HG02970 (cell line): ENCODE measurements around the gene LINC01488.

Source experiments
- ATAC-seq: cut with Tn5 transposase; IDR thresholded peaks from one replicate; pipeline ENCODE4 v1.9.1; 2021; ENCODE audit warnings: mild to moderate bottlenecking, moderate library complexity, moderate number of reproducible peaks; ENCODE audit not compliant: unreplicated experiment, low FRiP score

Gene LINC01488

DNA sequence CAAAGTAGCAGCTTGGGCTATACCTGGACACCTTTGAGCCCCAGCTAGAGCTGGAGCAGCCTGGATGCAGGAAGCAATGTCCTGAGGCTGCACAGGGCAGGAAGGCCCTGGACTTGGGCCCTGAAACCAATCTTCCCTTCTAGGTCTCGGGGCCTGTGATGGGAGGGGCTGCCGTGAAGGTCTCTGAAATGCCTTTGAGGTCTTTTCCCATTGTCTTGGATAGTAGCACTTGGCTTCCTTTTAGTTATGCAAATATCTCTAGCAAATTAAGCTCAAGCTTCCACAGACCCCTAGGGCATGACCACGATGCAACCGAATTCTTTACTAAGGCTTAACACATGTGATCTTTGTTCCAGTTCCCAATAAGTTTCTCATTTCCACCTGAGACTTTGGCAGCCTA, 40.0 kb downstream of the LINC01488 start:
- no peak for ATAC-seq

GRCh38 chr11:69523453-69523852, 42.0 kb downstream of the LINC01488 start:
- no peak for ATAC-seq

- ATAC-seq = no peak
Observed at GRCh38 chr11:69524291-69524882, 42.9 kb downstream of the LINC01488 start.

DNA sequence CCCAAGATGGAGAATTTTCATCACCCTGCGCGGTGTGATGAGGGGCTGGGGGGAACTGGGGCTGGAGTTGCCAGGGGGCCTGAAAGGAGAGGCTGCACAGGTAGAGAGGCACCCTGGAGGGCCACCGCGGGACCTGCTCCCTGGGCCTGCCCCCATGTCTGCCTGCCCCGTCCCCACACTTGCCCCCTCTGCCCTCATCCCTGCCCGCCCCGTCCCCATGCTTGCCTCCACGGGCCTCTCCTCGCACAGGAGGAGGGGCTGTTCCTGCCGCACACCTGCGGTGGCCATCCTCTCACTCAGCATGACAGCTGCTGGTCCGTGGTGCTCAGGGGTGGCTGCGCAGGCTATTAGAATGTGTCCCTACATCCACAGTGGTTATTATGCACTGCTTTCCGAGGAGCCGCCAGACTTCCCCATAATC, 43.5 kb downstream of the LINC01488 start:
- ATAC-seq = no peak

DNA sequence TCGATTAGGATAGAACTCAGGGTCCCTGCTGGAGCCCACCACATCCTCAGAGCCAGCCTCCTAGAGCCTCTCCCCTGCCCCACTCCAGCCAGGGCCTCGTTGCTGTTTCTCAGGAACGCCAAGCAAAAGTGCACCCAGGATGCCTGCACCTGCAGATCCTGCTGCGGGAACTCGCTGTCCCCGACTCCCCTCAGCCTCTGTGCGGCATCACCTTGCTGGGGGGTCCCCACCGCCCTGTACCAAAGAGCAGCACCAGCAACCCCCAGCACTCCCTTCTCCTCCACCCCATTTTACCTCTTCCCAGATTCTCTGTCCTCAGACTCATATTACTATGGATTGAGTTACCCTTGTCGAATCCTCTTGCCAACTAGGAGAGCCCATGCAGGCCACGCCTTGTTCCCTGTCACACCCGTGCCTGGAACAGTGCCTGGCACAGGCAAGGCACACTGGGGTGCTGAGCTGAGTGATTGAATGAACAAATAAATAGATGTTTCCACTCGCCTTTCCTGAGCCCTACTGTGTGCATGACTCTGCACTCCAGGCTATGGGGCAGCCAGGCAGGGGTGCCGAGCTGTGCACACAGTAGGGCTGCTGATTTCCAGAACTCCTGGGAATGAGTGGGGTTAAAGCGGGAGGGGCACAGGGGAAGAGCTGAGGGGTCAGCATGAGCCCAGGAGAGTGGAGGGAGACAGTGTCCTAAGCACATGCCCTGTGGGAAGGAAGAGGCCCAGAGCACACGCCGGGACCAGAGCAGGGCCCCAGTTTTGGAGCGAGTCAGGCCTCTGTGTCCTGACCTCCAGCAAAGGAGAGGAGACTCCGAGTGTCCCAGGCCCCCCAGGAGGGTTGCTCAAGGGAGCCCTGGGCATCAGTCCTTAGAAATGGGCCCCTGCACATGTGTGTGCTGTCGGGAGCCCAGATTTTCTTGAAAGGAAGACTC, 44.3 kb downstream of the LINC01488 start:
- no peak for ATAC-seq

DNA sequence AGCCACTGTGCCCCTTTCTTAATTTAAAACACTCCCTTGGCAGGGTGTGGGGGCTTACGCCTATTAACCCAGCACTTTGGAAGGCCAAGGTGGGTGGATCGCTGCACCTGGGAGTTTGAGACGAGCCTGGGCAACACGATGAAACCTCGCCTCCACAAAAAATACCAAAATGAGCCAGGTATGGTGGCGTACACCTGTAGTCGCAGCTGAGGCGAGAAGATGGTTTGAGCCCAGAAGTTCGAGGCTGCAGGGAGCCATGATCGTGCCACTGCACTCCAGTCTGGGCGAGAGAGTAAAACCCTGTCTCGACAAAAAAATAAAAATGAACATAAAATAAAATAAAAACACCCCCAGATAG, 45.0 kb downstream of the LINC01488 start:
- no peak for ATAC-seq

GRCh38 chr11:69529001-69529400, 47.5 kb downstream of the LINC01488 start:
- no peak for ATAC-seq

GRCh38 chr11:69530278-69531070, 49.0 kb downstream of the LINC01488 start:
- ATAC-seq = no peak

GRCh38 chr11:69531071-69531716, 49.7 kb downstream of the LINC01488 start:
- no peak for ATAC-seq

GRCh38 chr11:69531717-69532088, 50.2 kb downstream of the LINC01488 start:
- ATAC-seq = no peak

DNA sequence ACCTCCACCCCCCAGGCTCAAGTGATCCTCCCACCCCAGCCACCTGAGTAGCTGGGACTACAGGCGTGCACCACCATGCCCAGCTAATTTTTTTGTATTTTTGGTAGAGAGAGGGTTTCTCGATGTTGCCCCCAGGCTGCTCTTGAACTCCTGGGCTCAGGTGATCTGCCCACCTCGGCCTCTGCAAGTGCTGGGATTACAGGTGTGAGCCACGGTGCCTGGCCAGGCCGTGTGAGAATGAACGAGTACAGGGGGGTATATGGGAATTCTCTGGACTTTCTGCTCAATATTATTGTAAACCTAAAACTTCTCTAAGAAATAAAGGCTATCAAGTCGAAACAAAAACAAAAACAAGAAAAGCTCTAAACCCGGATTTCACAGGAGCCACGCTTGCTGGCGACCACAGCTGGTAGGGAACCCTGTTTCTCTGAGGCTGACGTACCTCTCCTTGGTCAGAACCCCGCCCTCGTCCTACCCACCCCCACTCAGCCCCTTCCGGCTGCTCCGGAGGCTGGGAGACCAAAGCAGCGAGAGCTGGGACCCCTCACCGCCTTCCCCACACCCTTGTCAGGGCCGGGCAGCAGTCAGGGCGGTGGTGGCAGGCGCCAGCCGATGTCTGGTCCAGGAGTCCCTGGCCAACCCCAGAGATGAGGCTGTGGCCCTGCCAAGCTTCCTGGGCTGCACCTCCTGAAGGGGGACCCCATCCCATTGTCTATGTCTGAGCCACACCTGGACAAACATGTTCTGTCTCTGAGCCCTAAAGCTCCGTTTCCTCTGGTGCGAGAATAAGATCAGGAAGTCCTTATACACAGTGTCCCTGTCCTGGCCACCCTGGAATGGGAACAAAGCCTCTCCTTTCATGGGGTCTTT, 52.1 kb downstream of the LINC01488 start:
- no peak for ATAC-seq

DNA sequence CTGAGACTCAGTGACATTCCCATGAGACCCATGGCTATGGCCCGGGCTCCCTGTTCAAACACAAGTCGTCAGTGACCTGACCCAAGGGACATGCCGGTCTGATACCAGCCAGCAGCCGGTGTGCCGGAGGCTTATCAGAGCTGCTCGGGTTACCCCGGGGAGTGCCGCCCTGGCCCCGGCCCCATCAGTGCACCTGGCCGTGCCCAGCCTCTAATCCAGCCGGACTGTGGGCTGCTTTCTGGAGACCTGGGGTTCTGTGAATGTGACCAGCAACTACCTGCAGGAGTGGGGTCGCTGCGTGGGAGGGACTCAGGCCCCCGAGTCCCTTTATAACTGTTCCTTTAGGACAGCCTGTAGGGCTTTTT, 52.7 kb downstream of the LINC01488 start:
- ATAC-seq = no peak

DNA sequence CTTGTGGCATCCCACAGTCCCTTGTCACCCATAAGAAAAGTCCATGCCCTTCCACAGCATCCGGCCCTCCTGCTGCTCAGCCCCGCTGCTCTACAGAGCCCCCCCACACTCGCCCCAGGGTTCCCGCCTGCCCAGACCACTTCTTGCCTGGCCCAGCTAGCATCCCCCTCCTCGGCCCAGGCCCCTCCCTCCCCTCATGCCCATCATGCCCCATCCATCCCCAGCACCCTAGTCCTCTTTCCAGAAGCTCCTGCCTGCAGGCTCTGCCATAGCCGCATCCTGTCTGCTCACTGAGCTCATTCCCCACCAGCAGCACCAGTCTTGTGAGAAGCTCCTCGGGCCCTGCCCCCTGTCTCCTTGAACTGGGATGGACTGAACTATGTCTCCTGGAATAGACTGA, 54.4 kb downstream of the LINC01488 start:
- ATAC-seq = no peak

DNA sequence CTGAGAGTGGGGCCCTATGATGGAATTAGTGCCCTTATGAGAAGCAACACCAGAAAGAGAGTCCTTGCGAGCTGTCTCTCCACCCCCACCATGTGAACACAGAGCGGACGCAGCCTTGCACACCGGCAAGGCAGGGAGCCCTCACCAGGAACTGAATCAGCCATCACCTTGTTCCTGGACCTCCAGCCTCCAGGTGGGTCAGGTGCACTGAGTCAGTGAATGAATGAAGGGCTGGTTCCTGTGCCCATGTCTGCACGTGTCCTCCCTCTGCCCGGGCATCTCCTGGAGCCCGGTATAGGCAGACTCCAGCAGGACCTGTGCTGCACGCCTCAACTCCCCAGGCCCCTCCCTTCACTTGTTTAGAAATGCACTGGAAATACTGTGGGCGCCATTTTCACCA, 54.9 kb downstream of the LINC01488 start:
- no peak for ATAC-seq

GRCh38 chr11:69537126-69537525, 55.7 kb downstream of the LINC01488 start:
- ATAC-seq = no peak

- ATAC-seq = no peak
Observed at GRCh38 chr11:69537855-69538640, 56.6 kb downstream of the LINC01488 start.

DNA sequence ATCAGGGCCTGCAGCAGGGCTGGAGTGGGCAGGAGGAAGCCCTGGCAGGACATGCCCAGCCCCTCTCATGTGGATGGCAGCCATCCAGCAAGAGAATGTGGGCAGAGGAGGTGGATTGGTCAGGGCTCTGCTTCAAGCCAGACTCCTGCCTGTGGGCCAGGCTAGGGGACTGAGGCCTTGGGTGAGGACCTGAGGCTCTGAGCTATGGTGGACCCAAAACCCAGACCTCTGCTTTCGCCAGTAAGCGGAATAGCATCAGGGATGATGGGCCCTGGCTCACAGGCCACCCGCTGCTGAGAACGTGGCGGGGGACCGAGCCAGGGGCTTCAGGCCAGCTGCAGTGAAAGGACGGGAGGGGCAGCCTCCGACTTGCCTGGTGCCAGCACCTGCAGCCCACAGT, 57.4 kb downstream of the LINC01488 start:
- ATAC-seq = no peak

DNA sequence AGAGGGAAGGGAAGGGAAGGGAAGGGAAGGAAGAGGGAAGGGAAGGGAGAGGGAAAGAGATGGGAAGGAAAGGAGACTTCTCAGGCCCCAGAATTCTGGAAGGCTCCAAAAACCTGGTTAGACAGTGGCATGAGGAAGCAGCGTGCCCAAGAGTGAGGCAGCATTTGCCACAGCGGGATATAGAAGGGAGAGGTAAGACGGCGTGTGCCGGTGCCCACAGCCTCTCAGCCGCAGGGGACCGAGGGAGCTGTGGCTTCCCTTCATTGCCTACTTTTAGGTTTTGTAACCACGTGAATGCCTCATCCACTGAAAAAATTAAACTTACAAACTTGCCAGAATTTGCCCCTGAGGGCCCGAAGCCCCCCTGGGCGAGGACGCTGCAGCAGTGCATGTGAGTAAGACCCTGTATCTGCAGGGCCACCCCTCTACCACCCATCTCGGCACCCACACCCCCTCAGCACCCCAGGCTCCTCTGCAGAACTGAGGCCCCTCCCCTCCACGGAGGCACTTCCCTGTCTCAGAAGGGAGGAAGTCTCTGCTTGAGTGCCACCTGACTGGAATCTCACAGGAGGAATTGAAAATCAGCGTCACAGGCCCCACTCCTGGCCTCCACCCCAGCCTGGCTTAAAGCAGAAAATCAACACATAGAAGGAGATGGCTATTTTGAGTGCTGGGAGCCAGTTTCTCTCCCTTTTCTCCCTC, 58.1 kb downstream of the LINC01488 start:
- ATAC-seq = no peak
